OCI-LY1 (cell line): ENCODE data around the gene C9orf72.
"Not testable (repeated sequence)": the region's sequence is repeated elsewhere in the genome, so short reads cannot be mapped to it uniquely, and the experiment has no call there.

ENCODE experiments used
- H2AFZ ChIP-seq: fragments of 200-600 bp; sonication (generic), shearing (Covaris generic); 2 replicates; pipeline ENCODE4 v1.6.0; 2014; ENCODE audit warnings: antibody characterized with exemption, mild to moderate bottlenecking, low read length
- H3F3A ChIP-seq: fragments of 200-600 bp; sonication (generic), shearing (Covaris generic); 2 replicates; pipeline ENCODE4 v1.6.0; 2014; ENCODE audit warnings: mild to moderate bottlenecking, antibody characterized with exemption, low read length, moderate library complexity; ENCODE audit not compliant: insufficient read depth
- H3K27ac ChIP-seq: fragments of 200-600 bp; sonication (generic); 2 replicates; pipeline ENCODE4 v1.5.1; 2014; ENCODE audit warnings: low read length, mixed run types, mild to moderate bottlenecking, low read depth; ENCODE audit not compliant: poor library complexity, severe bottlenecking
- H3K27me3 ChIP-seq: fragments of 200-600 bp; sonication (generic); 2 replicates; pipeline ENCODE4 v1.6.0; 2014; ENCODE audit warnings: antibody characterized with exemption, mild to moderate bottlenecking, low read length, moderate library complexity; ENCODE audit not compliant: insufficient read depth
- H3K36me3 ChIP-seq: fragments of 200-600 bp; sonication (generic); 2 replicates; pipeline ENCODE4 v1.6.1; 2014; ENCODE audit warnings: mild to moderate bottlenecking, antibody characterized with exemption, low read length, moderate library complexity, mixed read lengths; ENCODE audit not compliant: insufficient read depth
- H3K4me1 ChIP-seq: fragments of 200-600 bp; sonication (generic); 2 replicates; pipeline ENCODE4 v1.5.1; 2014; ENCODE audit warnings: mild to moderate bottlenecking, low read length, moderate library complexity; ENCODE audit not compliant: insufficient read depth, severe bottlenecking
- H3K4me2 ChIP-seq: fragments of 200-600 bp; sonication (generic), shearing (Covaris generic); 2 replicates; pipeline ENCODE4 v1.6.1; 2014; ENCODE audit warnings: low read length
- H3K4me3 ChIP-seq: fragments of 200-600 bp; sonication (generic); 2 replicates; pipeline ENCODE4 v1.5.1; 2014; ENCODE audit warnings: low read length, low read depth, mild to moderate bottlenecking, mixed read lengths; ENCODE audit not compliant: poor library complexity, severe bottlenecking
- H3K79me2 ChIP-seq: fragments of 200-600 bp; shearing (Covaris generic); 2 replicates; pipeline ENCODE4 v1.6.1; 2016; ENCODE audit warnings: mixed run types, low read length, mixed read lengths; ENCODE audit not compliant: insufficient read depth
- H3K9ac ChIP-seq: fragments of 200-600 bp; sonication (generic), shearing (Covaris generic); 2 replicates; pipeline ENCODE4 v1.6.1; 2014; ENCODE audit warnings: mild to moderate bottlenecking, low read length, mixed read lengths
- H3K9me2 ChIP-seq: fragments of 200-600 bp; sonication (generic), shearing (Covaris generic); 2 replicates; pipeline ENCODE4 v1.6.1; 2014; ENCODE audit warnings: low read depth, mild to moderate bottlenecking, low read length, mixed read lengths
- H3K9me3 ChIP-seq: fragments of 200-600 bp; shearing (Covaris generic); 2 replicates; pipeline ENCODE4 v1.6.1; 2014; ENCODE audit warnings: low read length, mixed read lengths
- H4K20me1 ChIP-seq: fragments of 200-600 bp; sonication (generic), shearing (Covaris generic); 2 replicates; pipeline ENCODE4 v1.6.0; 2016; ENCODE audit warnings: mild to moderate bottlenecking, low read length; ENCODE audit not compliant: insufficient read depth
- EZH2 ChIP-seq: fragments of 200-600 bp; sonication (generic), shearing (Covaris generic); IDR thresholded peaks from 2 replicates; pipeline ENCODE4 v1.8.0; 2017; ENCODE audit warnings: borderline replicate concordance, mixed run types, mild to moderate bottlenecking, antibody characterized with exemption, low read length, moderate library complexity, mixed read lengths
- TF ChIP-seq, protein P1 (sequence below): fragments of 200-600 bp; sonication (generic), shearing (Covaris generic); IDR thresholded peaks from 2 replicates; pipeline ENCODE4 v1.5.1; 2017; ENCODE audit warnings: mild to moderate bottlenecking, antibody characterized with exemption, low read length, moderate library complexity, mixed read lengths

The C9orf72 gene

DNA sequence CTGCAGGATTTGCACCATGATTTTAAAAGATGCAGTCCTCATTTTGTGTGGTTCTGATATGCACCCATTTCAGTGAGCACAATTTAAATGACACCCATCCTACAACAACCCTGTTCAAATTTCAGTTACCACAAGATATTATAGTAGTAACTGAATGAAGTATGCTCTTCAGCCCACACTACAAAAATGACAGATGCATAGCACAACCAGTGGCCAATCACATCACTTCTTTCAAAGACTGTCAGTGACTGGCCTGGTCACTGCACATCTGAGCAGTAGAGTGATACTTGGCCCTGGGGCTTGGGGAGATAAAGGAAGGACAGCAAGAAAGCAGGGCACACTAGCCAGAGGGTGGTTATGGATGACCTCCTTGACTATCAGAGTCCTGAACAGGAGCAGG, 69.0 kb downstream of the C9orf72 start:
- H3K9ac ChIP-seq, result no peak overlapping the region
- no peaks in the 10 kb centered on the region for H3K79me2 ChIP-seq
- H2AFZ ChIP-seq, result no peak overlapping the region
- no peaks in the 10 kb centered on the region for H3K36me3 ChIP-seq
- H3K27me3 ChIP-seq, result no peaks in the 10 kb centered on the region
- no peak overlapping the region for H3K4me2 ChIP-seq
- no peak overlapping the region for H3K4me3 ChIP-seq
- TF ChIP-seq, protein P1, sequence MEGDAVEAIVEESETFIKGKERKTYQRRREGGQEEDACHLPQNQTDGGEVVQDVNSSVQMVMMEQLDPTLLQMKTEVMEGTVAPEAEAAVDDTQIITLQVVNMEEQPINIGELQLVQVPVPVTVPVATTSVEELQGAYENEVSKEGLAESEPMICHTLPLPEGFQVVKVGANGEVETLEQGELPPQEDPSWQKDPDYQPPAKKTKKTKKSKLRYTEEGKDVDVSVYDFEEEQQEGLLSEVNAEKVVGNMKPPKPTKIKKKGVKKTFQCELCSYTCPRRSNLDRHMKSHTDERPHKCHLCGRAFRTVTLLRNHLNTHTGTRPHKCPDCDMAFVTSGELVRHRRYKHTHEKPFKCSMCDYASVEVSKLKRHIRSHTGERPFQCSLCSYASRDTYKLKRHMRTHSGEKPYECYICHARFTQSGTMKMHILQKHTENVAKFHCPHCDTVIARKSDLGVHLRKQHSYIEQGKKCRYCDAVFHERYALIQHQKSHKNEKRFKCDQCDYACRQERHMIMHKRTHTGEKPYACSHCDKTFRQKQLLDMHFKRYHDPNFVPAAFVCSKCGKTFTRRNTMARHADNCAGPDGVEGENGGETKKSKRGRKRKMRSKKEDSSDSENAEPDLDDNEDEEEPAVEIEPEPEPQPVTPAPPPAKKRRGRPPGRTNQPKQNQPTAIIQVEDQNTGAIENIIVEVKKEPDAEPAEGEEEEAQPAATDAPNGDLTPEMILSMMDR, result no peak
- TF ChIP-seq EZH2, result no peak
- H3K9me3 ChIP-seq, result no peaks in the 10 kb centered on the region
- no peaks in the 10 kb centered on the region for H4K20me1 ChIP-seq
- H3K27ac ChIP-seq, result no peak overlapping the region
- H3K9me2 ChIP-seq, result no peaks in the 10 kb centered on the region
- H3F3A ChIP-seq, result no peaks in the 10 kb centered on the region
- no peaks in the 10 kb centered on the region for H3K4me1 ChIP-seq

GRCh38 chr9:27503623-27504022, 69.7 kb downstream of the C9orf72 start:
- H3K27me3 ChIP-seq, result no peaks in the 10 kb centered on the region
- H3K9me2 ChIP-seq, result no peaks in the 10 kb centered on the region
- H4K20me1 ChIP-seq, result no peaks in the 10 kb centered on the region
- no peaks in the 10 kb centered on the region for H3K36me3 ChIP-seq
- H3K4me3 ChIP-seq, result no peak overlapping the region
- H3K4me2 ChIP-seq, result no peak overlapping the region
- no peak overlapping the region for H3K27ac ChIP-seq
- H2AFZ ChIP-seq, result no peak overlapping the region
- TF ChIP-seq, protein P1, result no peak
- no peak for TF ChIP-seq EZH2
- H3K9me3 ChIP-seq, result no peaks in the 10 kb centered on the region
- no peaks in the 10 kb centered on the region for H3K4me1 ChIP-seq
- H3F3A ChIP-seq, result no peaks in the 10 kb centered on the region
- no peak overlapping the region for H3K9ac ChIP-seq
- no peaks in the 10 kb centered on the region for H3K79me2 ChIP-seq

GRCh38 chr9:27500902-27501301, 72.4 kb downstream of the C9orf72 start:
- H3K4me3 ChIP-seq, H3K4me1 ChIP-seq, H3F3A ChIP-seq, H4K20me1 ChIP-seq, H2AFZ ChIP-seq, H3K27me3 ChIP-seq, H3K9me2 ChIP-seq, H3K9ac ChIP-seq, H3K36me3 ChIP-seq, H3K9me3 ChIP-seq, H3K4me2 ChIP-seq, H3K79me2 ChIP-seq, H3K27ac ChIP-seq: not testable (repeated sequence)

DNA sequence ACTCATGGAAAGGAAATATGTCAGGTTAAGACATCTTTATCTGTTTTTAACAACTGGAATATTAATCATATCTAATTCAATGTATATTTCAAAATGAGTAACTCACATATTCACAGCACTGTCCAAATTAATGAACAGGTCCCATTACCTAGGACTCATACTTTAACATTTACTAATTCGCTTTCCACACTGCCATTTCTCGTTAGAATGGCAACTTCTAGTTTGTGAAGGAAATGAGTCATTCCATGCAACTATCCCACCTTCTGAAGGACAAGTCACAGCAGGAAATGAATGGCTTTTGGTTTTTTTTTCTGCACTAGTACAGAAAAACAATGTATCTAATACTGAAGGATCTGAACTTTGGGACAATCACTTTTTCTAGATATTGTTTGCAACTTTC, 73.8 kb downstream of the C9orf72 start:
- Histone ChIP-seq H3K9me2 (no peaks in the 10 kb centered on the region), H2AFZ (no peak overlapping the region), H3F3A (no peaks in the 10 kb centered on the region), H3K79me2 (no peaks in the 10 kb centered on the region), H3K4me2 (no peak overlapping the region), H3K4me3 (no peak overlapping the region), H3K9ac (no peak overlapping the region), H3K36me3 (no peaks in the 10 kb centered on the region), H4K20me1 (no peaks in the 10 kb centered on the region), H3K4me1 (no peaks in the 10 kb centered on the region), H3K9me3 (no peaks in the 10 kb centered on the region), H3K27me3 (no peaks in the 10 kb centered on the region), H3K27ac (no peak overlapping the region)
- TF ChIP-seq, protein P1, result no peak
- TF ChIP-seq EZH2, result no peak
